Heart right ventricle (tissue), 16 donors: ENCODE results near the gene FRMD8. TPM values are rescaled to one million over a fixed set of nuclear protein-coding genes. Genes with fewer than 3 reads are reported as not detected.

Experiments used
- ATAC-seq, 8 donors: fragments of 200-7000 bp; cut with Tn5 transposase; one replicate each; pipeline ENCODE4 v1.9.1; 2020; ENCODE audit warnings: mild to moderate bottlenecking in 8 of 8, moderate library complexity in 8 of 8, moderate number of reproducible peaks in 1 of 8
- DNase-seq, 2 donors: peaks; one replicate each; pipeline ENCODE4 v3.0.0-alpha.2; 2020
- H3K27ac ChIP-seq, 10 donors: fragments of 200-600 bp; sonication (generic) in 2 of 10; one replicate each; pipeline versions ENCODE4 v1.5.0 to v1.8.0; 2020 to 2022; ENCODE audit warnings: mild to moderate bottlenecking in 3 of 10
- H3K27me3 ChIP-seq, 7 donors: fragments of 200-600 bp; one replicate each; pipeline ENCODE4 v1.8.0; 2021 to 2022; ENCODE audit warnings: mild to moderate bottlenecking in 2 of 7
- H3K36me3 ChIP-seq, 9 donors: fragments of 200-600 bp; sonication (generic) in 1 of 9; one replicate each; pipeline versions ENCODE4 v1.5.0 to v1.8.0; 2020 to 2022; ENCODE audit warnings: mild to moderate bottlenecking in 2 of 9
- H3K4me1 ChIP-seq, 9 donors: fragments of 200-600 bp; sonication (generic) in 1 of 9; one replicate each; pipeline versions ENCODE4 v1.5.0 to v1.8.0; 2020 to 2022; ENCODE audit warnings: mild to moderate bottlenecking in 4 of 9
- H3K4me3 ChIP-seq, 10 donors: fragments of 200-600 bp; sonication (generic) in 2 of 10; one replicate each; pipeline versions ENCODE4 v1.5.0 to v1.8.0; 2020 to 2022; ENCODE audit warnings: mild to moderate bottlenecking in 7 of 10, moderate library complexity in 2 of 10
- H3K9me3 ChIP-seq, 11 donors: fragments of 200-600 bp in 10 of 11; sonication (generic) in 2 of 11; one replicate each; pipeline versions ENCODE4 v1.5.0 to v1.8.0; 2013 to 2022; ENCODE audit warnings: mild to moderate bottlenecking in 2 of 11, control low read depth in 1 of 11, moderate library complexity in 1 of 11
- CTCF ChIP-seq, 9 donors: fragments of 200-600 bp; sonication (generic) in 2 of 9; IDR thresholded peaks; one replicate each; pipeline versions ENCODE4 v1.5.0 to v1.8.0; 2021 to 2022; ENCODE audit warnings: antibody characterized with exemption in 9 of 9, mild to moderate bottlenecking in 5 of 9, moderate library complexity in 1 of 9
- WGBS, 2 donors: extraction: QIAGEN DNeasy Blood & Tissue Kit; methylation state at CpG; one replicate each; pipeline ENCODE4 v1.1.7; 2013; ENCODE audit warnings: inconsistent platforms in 1 of 2; 5-methylcytosine and 5-hydroxymethylcytosine counted together
- intact Hi-C, 10 donors: fragments of 100-400 bp; cut with DNase I; formaldehyde crosslinking; loops; one replicate each; pipeline versions ENCODE4 v1.11.1 to v1.14.2; 2022
- polyA plus RNA-seq, 2 donors: library from polyadenylated mRNA; stranded (reverse); fragments of 200-250 nt; gene quantifications; one replicate each; pipeline ENCODE4 v1.2.3, GENCODE V29; 2013
- total RNA-seq, 10 donors: library from RNA; stranded (reverse); fragmentation: NEBNext Ultra II Directional in 3 of 10; extraction: Animal tissue kit (Norgen Biotek cat#: 25700) in 3 of 10; gene quantifications; one replicate each; pipeline versions ENCODE4 v1.2.1 to v1.2.4, GENCODE V29; 2021 to 2023
- donor health status: Arrhythmogenic right ventricular cardiomyopathy.
- donor health status: ischemic (EF 13 %, LVEDD 7.1; RV severe dilation, severe dysfunction).
- donor health status: healthy with polysubstance abuse.
- donor health status: DM: no; HTN: yes; CAD: no.
- donor health status: DM: no; HTN: no; CAD: no.
- donor health status: ischemic (EF 25% LVEDD 6.9; RV normal size, moderate dysfunction).
- donor health status: ischemic (EF 25% LVEDD 5.7; RV mildly dilated, moderate dysfunction).
- donor health status: healthy.
- donor health status: DM: yes; HTN: yes; CAD: no.
- donor health status: Ischemic cardiomyopathy.
- donor health status: ischemic (EF 35%, LVEDD 5.7; RV mildly dilated, moderate dysfunction).
- donor health status: nonischemic (EF 11% LVEDD 7.7; RV severe dilation, severe dysfunction).
- donor health status: DM: yes; HTN: yes; CAD: no.
- donor health status: PGD.
- donor health status: ischemic (EF 29% LVEDD 5.4; RV normal size, mild dysfunction).
- donor health status: nonischemic (EF 23%, LVEDD 6.1; RV moderate dilation, normal function).

The FRMD8 gene
- total and polyA plus RNA-seq, 12 donors = 6.0 to 16.9 (median 12.1) TPM

GRCh38 chr11:65393513-65394079, 7.2 kb downstream of the FRMD8 start:
- Histone ChIP-seq H3K4me1 (peaks cover 18 to 47% (median 39%) of the 10 kb centered on the region in 9 donors), H3K9me3 (no peaks in the 10 kb centered on the region), H3K4me3 (no peak overlapping the region), H3K27ac (no peak overlapping the region), H3K36me3 (peaks cover 0 to 93% (median 36%) of the 10 kb centered on the region in 9 donors), H3K27me3 (no peaks in the 10 kb centered on the region)
- ATAC-seq (no peak), DNase-seq (no peak)
- intact Hi-C loops = no loop called here
- TF ChIP-seq CTCF (IDR thresholded peaks at IDR 0.05) = no peak
- 88% methylated on average over 17 of the region's 17 CpGs for WGBS, 2 donors

GRCh38 chr11:65394125-65394536, 7.7 kb downstream of the FRMD8 start:
- 96 to 98% methylated on average over 20 of the region's 20 CpGs for WGBS, 2 donors
- peaks cover 0 to 93% (median 40%) of the 10 kb centered on the region in 9 donors for H3K36me3 ChIP-seq

GRCh38 chr11:65395961-65396530, 9.6 kb downstream of the FRMD8 start:
- peaks cover 5 to 23% (median 15%) of the 10 kb centered on the region in 9 donors for H3K4me1 ChIP-seq
- intact Hi-C loops = no loop called here
- no peak overlapping the region for H3K27ac ChIP-seq
- no peaks in the 10 kb centered on the region for H3K9me3 ChIP-seq
- H3K36me3 ChIP-seq = peaks cover 0 to 98% (median 57%) of the 10 kb centered on the region in 9 donors
- ATAC-seq (no peak), DNase-seq (no peak)
- TF ChIP-seq CTCF (IDR thresholded peaks at IDR 0.05) = no peak
- no peaks in the 10 kb centered on the region for H3K27me3 ChIP-seq
- H3K4me3 ChIP-seq = no peak overlapping the region
- 83 to 84% methylated on average over 15 of the region's 15 CpGs for WGBS, 2 donors

More at GRCh38 chr11:65394125-65394536, 7.7 kb downstream of the FRMD8 start:
- H3K4me1 ChIP-seq = peaks cover 18 to 42% (median 34%) of the 10 kb centered on the region in 9 donors
- no peak overlapping the region for H3K4me3 ChIP-seq
- H3K27ac ChIP-seq = no peak overlapping the region
- no peak for ATAC-seq
- no peak for DNase-seq
- no peaks in the 10 kb centered on the region for H3K9me3 ChIP-seq
- no peaks in the 10 kb centered on the region for H3K27me3 ChIP-seq
- intact Hi-C loops = no loop called here
- TF ChIP-seq CTCF (IDR thresholded peaks at IDR 0.05) = no peak

GRCh38 chr11:65396769-65397745, 10.6 kb downstream of the FRMD8 start:
- no peaks in the 10 kb centered on the region for H3K27me3 ChIP-seq
- no peak for TF ChIP-seq CTCF (IDR thresholded peaks at IDR 0.05)
- WGBS, 2 donors = 93 to 95% methylated on average over 36 to 38 of the region's 38 CpGs
- H3K27ac ChIP-seq = no peak overlapping the region
- ATAC-seq (no peak), DNase-seq (no peak)
- peaks cover 0 to 13% (median 5%) of the 10 kb centered on the region in 9 donors for H3K4me1 ChIP-seq
- no peak overlapping the region for H3K4me3 ChIP-seq
- H3K36me3 ChIP-seq = peaks cover 0 to 95% (median 60%) of the 10 kb centered on the region in 9 donors
- intact Hi-C loops = no loop called here
- no peaks in the 10 kb centered on the region for H3K9me3 ChIP-seq
